Thymus (tissue), 11 donors: ENCODE data around the gene NLRP14. TPM values are rescaled to one million over a fixed set of nuclear protein-coding genes. Genes with fewer than 3 reads are reported as not detected.

ENCODE experiments used
- DNase-seq, 9 donors: peaks; one replicate each; pipeline ENCODE4 v3.0.0-alpha.2; 2013; ENCODE audit warnings: low spot score in 9 of 9, low read depth in 6 of 9, missing footprints in 1 of 9
- H3K27ac ChIP-seq, 2 donors: one replicate each; pipeline ENCODE4 v1.5.1; 2013; ENCODE audit warnings: control low read depth in 1 of 2, low read depth in 1 of 2, low read length in 1 of 2, mild to moderate bottlenecking in 1 of 2, moderate library complexity in 1 of 2
- H3K27me3 ChIP-seq, 2 donors: one replicate each; pipeline ENCODE4 v1.5.1; 2013; ENCODE audit warnings: low read length in 1 of 2; ENCODE audit not compliant: control insufficient read depth in 2 of 2, insufficient read depth in 1 of 2
- H3K36me3 ChIP-seq, 2 donors: one replicate each; pipeline ENCODE4 v1.5.1; 2013; ENCODE audit warnings: low read length in 1 of 2, mild to moderate bottlenecking in 1 of 2, moderate library complexity in 1 of 2; ENCODE audit not compliant: control insufficient read depth in 2 of 2, insufficient read depth in 2 of 2
- H3K4me1 ChIP-seq, 2 donors: one replicate each; pipeline ENCODE4 v1.5.1; 2013; ENCODE audit warnings: low read length in 2 of 2; ENCODE audit not compliant: control insufficient read depth in 2 of 2, insufficient read depth in 2 of 2
- H3K4me3 ChIP-seq, 2 donors: one replicate each; pipeline ENCODE4 v1.5.1; 2013; ENCODE audit warnings: low read length in 2 of 2, control low read depth in 1 of 2, mild to moderate bottlenecking in 1 of 2
- H3K9me3 ChIP-seq, 2 donors: one replicate each; pipeline ENCODE4 v1.5.1; 2013; ENCODE audit warnings: low read length in 1 of 2, mild to moderate bottlenecking in 1 of 2; ENCODE audit not compliant: control insufficient read depth in 2 of 2, insufficient read depth in 1 of 2
- WGBS: extraction: QIAGEN DNeasy Blood & Tissue Kit; methylation state at CpG from one replicate; pipeline ENCODE4 v1.1.7; 2013; 5-methylcytosine and 5-hydroxymethylcytosine counted together
- polyA plus RNA-seq: library from polyadenylated mRNA; stranded (reverse); fragments of 200-250 nt; gene quantifications from one replicate; pipeline ENCODE4 v1.2.3, GENCODE V29; 2013
- total RNA-seq: library from RNA; stranded (reverse); fragments of 120-200 nt; gene quantifications from one replicate; pipeline ENCODE4 v1.2.4, GENCODE V29; 2013
- donor health status: healthy.

Gene NLRP14
- total and polyA plus RNA-seq, 2 donors, result 0.09 to 0.94 TPM

DNA sequence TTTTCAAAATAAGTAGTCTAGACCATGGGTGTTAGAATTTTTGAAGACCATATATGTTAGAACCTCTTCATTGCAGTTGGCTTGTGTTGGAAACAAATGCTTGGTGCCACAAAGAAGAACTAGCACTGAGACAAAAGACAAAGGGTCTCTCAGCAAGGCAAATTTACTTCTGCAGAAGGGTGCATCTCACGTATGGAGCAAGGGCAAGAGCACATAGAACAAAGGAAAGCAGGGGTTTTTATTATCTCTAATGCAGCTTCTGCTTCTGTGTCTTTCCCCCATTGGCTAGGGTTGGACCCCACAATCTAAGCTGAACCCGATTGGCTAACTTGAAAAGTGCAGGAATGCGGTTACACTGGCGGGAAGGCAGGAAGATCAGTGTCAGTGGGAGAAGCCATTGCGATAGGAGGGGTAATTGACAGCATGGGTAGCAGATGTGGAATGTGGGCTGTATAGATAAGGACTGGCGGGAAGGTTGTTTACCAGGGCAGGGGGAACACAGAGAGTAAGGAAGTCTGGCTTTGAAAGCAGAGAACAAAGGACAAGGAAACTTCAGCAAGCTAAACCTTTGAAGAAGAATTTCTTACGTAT is 59.4 kb downstream of the NLRP14 start:
- no peak overlapping the region for H3K4me3 ChIP-seq
- DNase-seq, result no peak
- no peaks in the 10 kb centered on the region for H3K9me3 ChIP-seq
- WGBS, result 88% methylated on average over 7 of the region's 7 CpGs
- no peaks in the 10 kb centered on the region for H3K36me3 ChIP-seq
- no peak overlapping the region for H3K27ac ChIP-seq
- no peaks in the 10 kb centered on the region for H3K27me3 ChIP-seq
- no peaks in the 10 kb centered on the region for H3K4me1 ChIP-seq

- H3K36me3 ChIP-seq, result no peaks in the 10 kb centered on the region
- H3K4me3 ChIP-seq, result no peak overlapping the region
- no peak for DNase-seq
- H3K4me1 ChIP-seq, result no peaks in the 10 kb centered on the region
- 91% methylated on average over 4 of the region's 4 CpGs for WGBS
- H3K27me3 ChIP-seq, result no peaks in the 10 kb centered on the region
- H3K9me3 ChIP-seq, result no peaks in the 10 kb centered on the region
- no peak overlapping the region for H3K27ac ChIP-seq
Observed at GRCh38 chr11:7080900-7081299, 60.6 kb downstream of the NLRP14 start.

- H3K9me3 ChIP-seq, result no peaks in the 10 kb centered on the region
- 95% methylated on average over 1 of the region's 1 CpG for WGBS
- no peak overlapping the region for H3K27ac ChIP-seq
- DNase-seq, result no peak
- H3K27me3 ChIP-seq, result no peaks in the 10 kb centered on the region
- H3K4me3 ChIP-seq, result no peak overlapping the region
- no peaks in the 10 kb centered on the region for H3K4me1 ChIP-seq
- no peaks in the 10 kb centered on the region for H3K36me3 ChIP-seq
Observed at GRCh38 chr11:7081441-7081840, 61.2 kb downstream of the NLRP14 start.

DNA sequence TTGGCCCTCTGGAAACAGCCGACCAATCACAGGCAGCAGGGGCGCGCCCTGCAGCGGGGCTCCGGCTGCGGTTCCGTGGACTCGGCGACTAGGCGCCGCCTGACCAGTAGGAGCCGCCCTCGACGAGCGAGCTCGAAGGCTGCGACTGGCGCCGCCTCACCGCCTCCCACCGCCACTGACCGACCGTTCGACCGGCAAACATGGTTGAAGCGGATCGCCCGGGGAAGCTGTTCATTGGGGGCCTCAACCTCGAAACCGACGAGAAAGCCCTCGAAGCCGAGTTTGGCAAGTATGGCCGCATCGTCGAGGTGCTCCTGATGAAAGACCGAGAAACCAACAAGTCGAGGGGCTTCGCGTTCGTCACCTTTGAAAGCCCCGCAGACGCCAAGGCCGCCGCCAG is 68.6 kb downstream of the NLRP14 start, which contains the start of gene RBMXL2:
Gene RBMXL2, plus strand, starts transcription at position 78 of the 400 bp plus-strand sequence. Its CDS starts 123 bp downstream, at position 201.
- DNase-seq, result no peak
- 68% methylated on average over 45 of the region's 45 CpGs for WGBS
- Histone ChIP-seq H3K27ac (no peak within 1 kb of the TSS), H3K36me3 (no peaks in the 10 kb centered on the region), H3K4me3 (no peak within 1 kb of the TSS), H3K4me1 (no peaks in the 10 kb centered on the region), H3K27me3 (peaks cover 0 to 16% of the 10 kb centered on the region in 2 donors), H3K9me3 (peaks cover 5 to 12% of the 10 kb centered on the region in 2 donors)

- Histone ChIP-seq H3K27ac (no peak overlapping the region), H3K9me3 (peaks cover 5 to 12% of the 10 kb centered on the region in 2 donors), H3K4me3 (no peak overlapping the region), H3K36me3 (no peaks in the 10 kb centered on the region), H3K27me3 (peaks cover 0 to 16% of the 10 kb centered on the region in 2 donors), H3K4me1 (no peaks in the 10 kb centered on the region)
- DNase-seq, result no peak
- 83% methylated on average over 111 of the region's 111 CpGs for WGBS
Observed at GRCh38 chr11:7089328-7090251, 69.3 kb downstream of the NLRP14 start.

- 5% methylated on average over 2 of the region's 2 CpGs for WGBS
- Histone ChIP-seq H3K27ac (no peak overlapping the region), H3K36me3 (no peaks in the 10 kb centered on the region), H3K27me3 (no peaks in the 10 kb centered on the region), H3K4me1 (no peaks in the 10 kb centered on the region), H3K9me3 (no peaks in the 10 kb centered on the region), H3K4me3 (no peak overlapping the region)
- DNase-seq, result peak in 7 of 9 donors; percentile 11 to 56 (median 17)
Observed at GRCh38 chr11:7098235-7098832, 78.1 kb downstream of the NLRP14 start.

GRCh38 chr11:7115780-7116179 is 95.5 kb downstream of the NLRP14 start:
- Histone ChIP-seq H3K27me3 (no peaks in the 10 kb centered on the region), H3K4me3 (no peak overlapping the region), H3K27ac (no peak overlapping the region), H3K9me3 (no peaks in the 10 kb centered on the region), H3K36me3 (no peaks in the 10 kb centered on the region), H3K4me1 (no peaks in the 10 kb centered on the region)
- DNase-seq, result no peak
- WGBS, result 63% methylated on average over 1 of the region's 1 CpG

GRCh38 chr11:7116370-7116769 is 96.1 kb downstream of the NLRP14 start:
- no peak overlapping the region for H3K4me3 ChIP-seq
- no peak overlapping the region for H3K27ac ChIP-seq
- H3K36me3 ChIP-seq, result no peaks in the 10 kb centered on the region
- no peaks in the 10 kb centered on the region for H3K9me3 ChIP-seq
- DNase-seq, result no peak
- WGBS, result 96% methylated on average over 3 of the region's 3 CpGs
- H3K4me1 ChIP-seq, result no peaks in the 10 kb centered on the region
- no peaks in the 10 kb centered on the region for H3K27me3 ChIP-seq
